ENCODE data around the gene LINGO3.

LINGO3 gene

GRCh38 chr19:2317756-2318155 lies 9.8 kb upstream of the LINGO3 start:
- CTCF ChIA-PET, result interaction anchor here (3.6 kb wide), 1 partner anchor 12 kb away, joined by 17 read pairs; no protein-coding TSS in a partner anchor
- TF ChIP-seq, protein P1, sequence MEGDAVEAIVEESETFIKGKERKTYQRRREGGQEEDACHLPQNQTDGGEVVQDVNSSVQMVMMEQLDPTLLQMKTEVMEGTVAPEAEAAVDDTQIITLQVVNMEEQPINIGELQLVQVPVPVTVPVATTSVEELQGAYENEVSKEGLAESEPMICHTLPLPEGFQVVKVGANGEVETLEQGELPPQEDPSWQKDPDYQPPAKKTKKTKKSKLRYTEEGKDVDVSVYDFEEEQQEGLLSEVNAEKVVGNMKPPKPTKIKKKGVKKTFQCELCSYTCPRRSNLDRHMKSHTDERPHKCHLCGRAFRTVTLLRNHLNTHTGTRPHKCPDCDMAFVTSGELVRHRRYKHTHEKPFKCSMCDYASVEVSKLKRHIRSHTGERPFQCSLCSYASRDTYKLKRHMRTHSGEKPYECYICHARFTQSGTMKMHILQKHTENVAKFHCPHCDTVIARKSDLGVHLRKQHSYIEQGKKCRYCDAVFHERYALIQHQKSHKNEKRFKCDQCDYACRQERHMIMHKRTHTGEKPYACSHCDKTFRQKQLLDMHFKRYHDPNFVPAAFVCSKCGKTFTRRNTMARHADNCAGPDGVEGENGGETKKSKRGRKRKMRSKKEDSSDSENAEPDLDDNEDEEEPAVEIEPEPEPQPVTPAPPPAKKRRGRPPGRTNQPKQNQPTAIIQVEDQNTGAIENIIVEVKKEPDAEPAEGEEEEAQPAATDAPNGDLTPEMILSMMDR (IDR thresholded peaks at IDR 0.05; ENCODE audit: control extremely low read depth, extremely low read depth, low read depth, missing control alignments), result no peak
- DNase-seq (ENCODE audit: extremely low spot score), result no peak
- POLR2A ChIA-PET, result interaction anchor here (0.7 to 1.1 kb wide), 3 partner anchors 16 to 155 kb away, joined by 3 read pairs; no protein-coding TSS in a partner anchor

DNA sequence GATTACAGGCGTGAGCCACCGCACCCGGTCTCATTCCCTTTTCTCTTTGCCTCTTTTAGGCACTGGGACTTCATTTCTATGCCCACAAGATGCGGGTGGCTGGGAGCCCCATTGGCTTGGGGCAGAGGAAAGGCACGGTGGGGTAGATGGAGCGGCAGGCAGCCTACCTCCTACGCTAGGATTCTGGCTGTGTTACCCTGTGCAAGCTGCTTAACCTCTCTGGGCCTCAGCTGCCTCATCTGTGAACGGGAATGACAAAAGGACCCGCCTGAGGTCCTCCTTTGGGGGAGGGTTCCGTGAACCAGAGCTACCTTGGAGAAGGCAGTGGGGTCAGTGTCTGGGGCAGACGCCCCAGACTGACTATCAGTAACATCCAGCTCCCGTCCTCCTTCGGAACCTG lies 9.3 kb upstream of the LINGO3 start:
- CTCF ChIA-PET, result interaction anchor here (1.2 to 3.6 kb wide), 4 partner anchors 11 to 79 kb away, joined by 3 to 17 read pairs (median 7); no protein-coding TSS in a partner anchor
- TF ChIP-seq, protein P1 (IDR thresholded peaks at IDR 0.05; ENCODE audit: control extremely low read depth, extremely low read depth, low read depth, missing control alignments), result no peak
- POLR2A ChIA-PET, result interaction anchor here (0.7 to 1.1 kb wide), 3 partner anchors 15 to 156 kb away, joined by 3 read pairs; no protein-coding TSS in a partner anchor
- DNase-seq (ENCODE audit: extremely low spot score), result no peak

DNA sequence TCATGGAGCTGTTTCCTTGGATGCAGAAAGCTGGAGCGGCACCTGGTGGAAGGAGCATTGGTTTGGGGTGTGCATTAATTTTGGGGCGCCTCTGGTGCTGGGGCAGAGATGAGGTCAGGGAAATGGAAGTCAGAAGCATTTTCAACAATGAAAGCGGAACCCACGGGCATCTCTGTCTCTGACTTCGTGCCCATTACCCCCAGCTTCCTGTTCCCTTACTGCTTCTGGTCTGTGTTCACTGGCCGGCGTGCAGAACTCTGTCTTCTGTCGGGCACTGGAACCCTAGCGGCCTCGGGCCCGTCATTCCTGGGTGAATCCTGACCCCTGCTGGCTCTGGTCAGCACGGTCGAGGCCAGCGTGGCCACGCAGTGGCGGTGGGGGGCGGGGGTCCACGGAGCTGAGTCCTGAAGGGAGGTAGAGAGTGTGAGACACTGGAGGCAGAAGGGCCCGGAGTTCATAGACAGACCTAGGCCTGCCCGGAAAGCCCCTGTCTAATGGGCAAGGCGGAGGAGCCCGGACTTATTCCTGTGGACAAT lies 7.9 kb upstream of the LINGO3 start:
- peak; percentile 65 for DNase-seq (ENCODE audit: extremely low spot score)
- TF ChIP-seq, protein P1 (IDR thresholded peaks at IDR 0.05; ENCODE audit: control extremely low read depth, extremely low read depth, low read depth, missing control alignments), result peak; percentile 57
- POLR2A ChIA-PET, result no interaction called here
- CTCF ChIA-PET, result interaction anchor here (0.6 to 3.6 kb wide), 15 partner anchors 8 to 164 kb away, joined by 3 to 17 read pairs (median 3); partner anchors contain the start of genes AP3D1 and PLEKHJ1

GRCh38 chr19:2315121-2315817 lies 7.3 kb upstream of the LINGO3 start:
- TF ChIP-seq, protein P1 (IDR thresholded peaks at IDR 0.05; ENCODE audit: control extremely low read depth, extremely low read depth, low read depth, missing control alignments), result no peak
- no peak for DNase-seq (ENCODE audit: extremely low spot score)
- POLR2A ChIA-PET, result no interaction called here
- CTCF ChIA-PET, result interaction anchor here (0.6 to 3.6 kb wide), 12 partner anchors 9 to 164 kb away, joined by 3 to 17 read pairs (median 4); partner anchors contain the start of genes AP3D1 and PLEKHJ1

- no peak for DNase-seq (ENCODE audit: extremely low spot score)
- CTCF ChIA-PET, result no interaction called here
- TF ChIP-seq, protein P1 (IDR thresholded peaks at IDR 0.05; ENCODE audit: control extremely low read depth, extremely low read depth, low read depth, missing control alignments), result no peak
- POLR2A ChIA-PET, result no interaction called here
These were observed 5.0 kb upstream of the LINGO3 start for GRCh38 chr19:2312820-2313501.

GRCh38 chr19:2311093-2311492 lies 3.1 kb upstream of the LINGO3 start:
- ChIA-PET CTCF (interaction anchor here (1.6 kb wide), 1 partner anchor 14 kb away, joined by 4 read pairs; no protein-coding TSS in a partner anchor), POLR2A (no interaction called here)
- TF ChIP-seq, protein P1 (IDR thresholded peaks at IDR 0.05; ENCODE audit: control extremely low read depth, extremely low read depth, low read depth, missing control alignments), result no peak
- no peak for DNase-seq (ENCODE audit: extremely low spot score)

Measured in GM10248 (cell line).